ENCODE data around the gene INPP4B.

DNA sequence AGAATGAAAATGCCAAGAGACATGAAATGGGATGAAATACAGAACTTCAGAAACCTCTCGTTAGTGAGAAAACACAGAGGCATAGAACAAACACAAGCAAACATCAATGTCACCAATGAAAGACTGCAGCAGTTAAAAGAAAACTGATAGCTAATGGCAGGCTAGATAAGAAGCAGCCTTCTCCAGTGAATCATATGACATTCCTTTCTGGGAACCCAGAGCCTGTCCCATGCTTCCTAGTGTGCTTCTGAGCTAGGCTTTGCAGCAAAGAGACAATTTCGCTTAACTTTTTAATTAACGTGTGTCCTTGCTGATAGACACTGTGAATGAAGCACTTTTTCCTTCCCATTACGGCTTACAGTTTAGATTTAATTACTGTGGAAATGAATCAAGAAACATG is 765.1 kb downstream of the INPP4B start:
- no peak for TF ChIP-seq EZH2phosphoT487 (IDR thresholded peaks at IDR 0.05; ENCODE audit: low read depth)
- TF ChIP-seq, protein P1, sequence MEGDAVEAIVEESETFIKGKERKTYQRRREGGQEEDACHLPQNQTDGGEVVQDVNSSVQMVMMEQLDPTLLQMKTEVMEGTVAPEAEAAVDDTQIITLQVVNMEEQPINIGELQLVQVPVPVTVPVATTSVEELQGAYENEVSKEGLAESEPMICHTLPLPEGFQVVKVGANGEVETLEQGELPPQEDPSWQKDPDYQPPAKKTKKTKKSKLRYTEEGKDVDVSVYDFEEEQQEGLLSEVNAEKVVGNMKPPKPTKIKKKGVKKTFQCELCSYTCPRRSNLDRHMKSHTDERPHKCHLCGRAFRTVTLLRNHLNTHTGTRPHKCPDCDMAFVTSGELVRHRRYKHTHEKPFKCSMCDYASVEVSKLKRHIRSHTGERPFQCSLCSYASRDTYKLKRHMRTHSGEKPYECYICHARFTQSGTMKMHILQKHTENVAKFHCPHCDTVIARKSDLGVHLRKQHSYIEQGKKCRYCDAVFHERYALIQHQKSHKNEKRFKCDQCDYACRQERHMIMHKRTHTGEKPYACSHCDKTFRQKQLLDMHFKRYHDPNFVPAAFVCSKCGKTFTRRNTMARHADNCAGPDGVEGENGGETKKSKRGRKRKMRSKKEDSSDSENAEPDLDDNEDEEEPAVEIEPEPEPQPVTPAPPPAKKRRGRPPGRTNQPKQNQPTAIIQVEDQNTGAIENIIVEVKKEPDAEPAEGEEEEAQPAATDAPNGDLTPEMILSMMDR (IDR thresholded peaks at IDR 0.05; ENCODE audit: low read depth, low read length) = no peak
